Mononuclear cell (primary cell): ENCODE measurements around the gene GRIK2. TPM values are rescaled to one million over a fixed set of nuclear protein-coding genes. Genes with fewer than 3 reads are reported as not detected.

Experiments
- H3K27me3 ChIP-seq: 2 replicates; pipeline ENCODE4 v1.6.0; 2011; ENCODE audit warnings: low read length, control low read depth; ENCODE audit not compliant: insufficient read depth
- H3K4me1 ChIP-seq: 2 replicates; pipeline ENCODE4 v1.5.1; 2011; ENCODE audit warnings: mild to moderate bottlenecking, low read length, control low read depth; ENCODE audit not compliant: insufficient read depth
- H3K4me3 ChIP-seq: 2 replicates; pipeline ENCODE4 v1.5.1; 2011; ENCODE audit warnings: mild to moderate bottlenecking, low read length, moderate library complexity
- H3K9me3 ChIP-seq: 2 replicates; pipeline ENCODE4 v1.5.1; 2011; ENCODE audit warnings: low read depth, mild to moderate bottlenecking, control low read depth, low read length
- total RNA-seq: library from RNA; depleted of rRNA; stranded (reverse); fragments of >200 nt; gene quantifications from one replicate; pipeline ENCODE4 v1.2.3, GENCODE V29; 2012

GRIK2 gene
- total RNA-seq, 1 donor = not detected

DNA sequence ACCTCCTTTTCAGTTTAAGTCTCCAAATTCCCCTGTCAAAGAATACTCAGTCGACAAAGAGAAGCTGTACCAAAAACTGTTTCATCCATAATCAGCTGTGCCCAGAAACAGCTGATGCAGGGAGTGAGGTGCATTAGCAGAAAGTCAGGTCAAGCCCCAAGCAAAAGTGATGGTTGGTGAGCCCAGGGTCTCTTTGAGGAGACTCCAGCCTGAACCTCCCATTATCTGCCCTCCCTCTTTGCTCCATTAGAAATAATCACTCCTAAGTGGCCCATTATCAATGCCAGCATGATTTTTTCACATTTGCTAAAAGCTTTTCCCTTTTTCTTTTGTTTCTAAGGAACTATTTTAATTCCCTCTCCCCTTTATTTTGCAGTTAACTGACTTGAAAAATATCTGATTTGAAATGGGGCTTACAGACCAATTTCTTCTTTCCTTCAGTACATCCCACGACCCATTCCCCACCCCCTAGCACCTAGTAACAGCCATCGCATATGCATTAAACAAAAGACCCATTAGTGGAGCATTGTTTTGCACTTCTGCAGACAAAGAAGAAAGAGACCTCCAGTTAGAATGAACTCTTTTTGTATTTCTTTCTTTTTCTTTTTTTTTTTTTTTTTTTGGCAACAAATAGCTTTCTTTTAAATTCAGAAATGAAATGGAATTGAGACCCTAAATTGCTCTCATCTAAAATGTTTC, 257.0 kb downstream of the GRIK2 start:
- Histone ChIP-seq H3K27me3 (no peaks in the 10 kb centered on the region), H3K4me3 (no peak overlapping the region), H3K9me3 (no peaks in the 10 kb centered on the region), H3K4me1 (no peaks in the 10 kb centered on the region)

DNA sequence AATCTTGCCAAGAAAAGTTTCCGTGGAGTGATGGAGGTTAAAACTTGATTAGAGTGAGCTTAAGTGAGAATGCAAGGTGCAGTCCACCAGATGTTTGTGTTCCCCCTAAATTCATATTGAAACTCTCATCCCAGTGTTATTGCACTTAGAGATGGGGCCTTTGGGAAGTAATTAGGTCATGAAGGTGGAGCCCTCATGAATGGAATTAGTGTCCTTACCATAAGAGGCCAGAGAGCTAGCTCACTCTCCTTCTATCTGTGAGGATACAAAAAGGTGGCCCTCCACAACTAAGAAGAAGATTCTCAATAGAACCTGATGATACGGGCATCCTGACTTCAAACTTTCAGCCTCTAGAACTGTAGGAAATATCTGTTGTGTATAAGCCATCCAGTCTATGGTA, 258.6 kb downstream of the GRIK2 start:
- no peak overlapping the region for H3K4me3 ChIP-seq
- no peaks in the 10 kb centered on the region for H3K27me3 ChIP-seq
- H3K4me1 ChIP-seq = no peaks in the 10 kb centered on the region
- H3K9me3 ChIP-seq = no peaks in the 10 kb centered on the region

DNA sequence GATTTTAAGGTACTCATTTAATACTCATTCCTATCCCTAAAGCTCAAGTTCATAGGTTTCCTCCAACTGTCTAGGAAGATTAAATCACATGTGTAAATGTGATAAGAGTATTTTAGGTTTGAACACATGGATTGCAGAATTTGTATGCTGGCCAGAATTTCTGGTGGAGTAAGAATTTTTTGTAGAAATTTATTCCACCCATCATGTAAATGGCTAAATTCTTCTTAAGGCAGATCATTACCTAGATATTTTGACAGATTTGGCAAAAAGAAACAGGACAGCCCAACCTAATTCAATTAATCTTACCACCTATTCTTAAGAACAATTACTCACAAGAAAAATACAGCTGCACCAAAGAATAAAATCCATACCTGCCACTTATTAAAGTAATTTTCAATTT, 261.6 kb downstream of the GRIK2 start:
- Histone ChIP-seq H3K4me1 (no peaks in the 10 kb centered on the region), H3K9me3 (no peaks in the 10 kb centered on the region), H3K27me3 (no peaks in the 10 kb centered on the region), H3K4me3 (no peak overlapping the region)

DNA sequence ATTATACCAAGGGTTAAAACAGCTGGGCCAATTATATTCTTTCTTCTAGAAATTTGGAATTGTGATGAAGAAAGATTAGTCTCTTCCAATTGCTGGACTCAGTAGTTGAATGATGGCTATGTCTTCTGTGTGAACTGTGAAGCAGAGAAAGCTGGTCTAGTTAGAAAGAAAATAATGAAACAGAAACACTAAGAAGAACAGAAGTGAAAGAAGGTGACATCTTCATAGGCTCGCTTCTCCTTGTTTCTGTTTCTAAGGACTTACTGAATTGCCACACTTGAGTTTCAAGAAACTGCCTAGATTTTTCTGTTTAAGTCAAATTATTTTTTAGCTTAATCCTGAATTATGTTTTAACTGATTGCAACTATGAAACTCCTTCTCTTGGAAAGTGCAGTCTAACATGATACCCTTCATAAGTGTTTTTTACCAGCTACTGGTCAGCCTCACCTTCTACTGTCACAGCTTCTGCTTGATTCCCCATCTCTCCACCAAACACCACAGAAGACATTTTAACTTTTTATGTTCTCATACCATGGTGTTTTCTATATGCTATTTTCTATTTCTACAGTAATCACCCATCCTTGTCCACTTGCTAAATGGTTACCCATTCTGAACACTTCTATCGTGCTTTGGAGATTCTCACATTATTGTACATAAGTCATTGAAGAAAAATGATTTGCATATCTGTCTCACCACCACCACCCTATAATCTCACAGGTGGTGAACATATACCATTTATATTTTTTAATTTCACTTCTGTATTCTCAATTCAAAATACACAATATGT, 268.8 kb downstream of the GRIK2 start:
- Histone ChIP-seq H3K27me3 (no peaks in the 10 kb centered on the region), H3K9me3 (no peaks in the 10 kb centered on the region), H3K4me1 (no peaks in the 10 kb centered on the region), H3K4me3 (no peak overlapping the region)

DNA sequence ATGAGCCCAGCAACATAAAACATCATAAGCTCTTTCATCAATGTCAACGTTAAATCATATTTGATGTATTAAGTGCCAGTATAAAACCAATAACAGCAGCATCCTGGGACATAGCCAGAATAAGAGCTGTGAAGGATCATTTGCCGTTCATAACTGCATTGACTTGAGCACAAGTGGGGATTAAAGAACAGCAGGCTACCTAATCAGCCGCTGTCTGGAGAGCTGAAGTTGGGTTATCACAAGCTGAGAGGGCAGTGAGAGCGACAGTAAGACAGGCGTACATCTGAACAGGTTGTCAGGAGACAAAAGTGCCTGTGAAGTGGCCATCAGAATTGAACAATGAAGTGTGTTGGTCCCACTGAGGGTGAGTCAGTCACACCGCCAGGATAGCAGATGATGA, 269.6 kb downstream of the GRIK2 start:
- Histone ChIP-seq H3K4me1 (no peaks in the 10 kb centered on the region), H3K9me3 (no peaks in the 10 kb centered on the region), H3K4me3 (no peak overlapping the region), H3K27me3 (no peaks in the 10 kb centered on the region)

DNA sequence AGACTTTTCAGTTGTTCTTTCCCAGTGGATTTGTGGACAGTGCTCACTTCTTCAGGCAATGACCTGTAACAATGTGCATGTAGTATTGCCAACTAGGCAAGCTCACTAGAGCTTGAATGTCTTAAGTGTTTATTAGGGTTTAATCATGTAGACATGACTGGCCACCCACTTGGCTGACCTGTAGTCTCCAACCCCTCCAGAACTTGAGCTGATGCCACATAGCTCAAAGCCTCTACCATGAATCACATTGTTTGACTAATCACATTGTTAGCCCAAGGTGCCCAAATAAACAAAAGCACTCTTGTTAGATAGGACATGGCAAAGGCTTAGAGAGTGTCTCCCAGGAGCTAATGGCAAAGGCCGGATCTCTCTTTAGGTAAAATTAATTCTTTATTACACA, 272.7 kb downstream of the GRIK2 start:
- Histone ChIP-seq H3K27me3 (no peaks in the 10 kb centered on the region), H3K4me1 (no peaks in the 10 kb centered on the region), H3K9me3 (no peaks in the 10 kb centered on the region), H3K4me3 (no peak overlapping the region)

DNA sequence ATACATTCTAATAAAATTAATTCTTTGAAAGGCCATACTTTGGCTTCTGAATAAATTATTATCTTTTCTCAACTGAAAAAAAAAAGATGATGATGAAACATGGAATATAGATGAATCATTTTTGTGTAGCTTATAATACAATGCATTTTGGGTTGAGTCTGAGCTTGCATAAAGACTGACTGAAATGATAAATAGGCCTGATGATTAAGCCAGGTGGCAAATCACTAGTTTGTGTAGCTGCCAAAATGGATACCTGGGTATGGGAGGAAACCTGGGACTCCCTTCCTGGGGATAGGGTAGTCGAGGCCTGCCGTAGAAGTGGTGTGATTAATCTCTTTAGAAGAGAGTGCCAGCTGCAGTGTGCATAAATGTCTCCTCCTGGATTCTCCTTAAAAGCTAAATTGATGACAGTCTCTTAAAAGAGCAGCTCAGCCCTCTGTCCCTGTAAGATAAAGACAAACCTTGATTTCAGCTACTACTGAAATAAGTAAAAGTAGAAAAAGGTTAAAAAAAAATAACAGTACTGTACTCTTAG, 275.1 kb downstream of the GRIK2 start:
- Histone ChIP-seq H3K4me3 (no peak overlapping the region), H3K27me3 (no peaks in the 10 kb centered on the region), H3K9me3 (no peaks in the 10 kb centered on the region), H3K4me1 (no peaks in the 10 kb centered on the region)

DNA sequence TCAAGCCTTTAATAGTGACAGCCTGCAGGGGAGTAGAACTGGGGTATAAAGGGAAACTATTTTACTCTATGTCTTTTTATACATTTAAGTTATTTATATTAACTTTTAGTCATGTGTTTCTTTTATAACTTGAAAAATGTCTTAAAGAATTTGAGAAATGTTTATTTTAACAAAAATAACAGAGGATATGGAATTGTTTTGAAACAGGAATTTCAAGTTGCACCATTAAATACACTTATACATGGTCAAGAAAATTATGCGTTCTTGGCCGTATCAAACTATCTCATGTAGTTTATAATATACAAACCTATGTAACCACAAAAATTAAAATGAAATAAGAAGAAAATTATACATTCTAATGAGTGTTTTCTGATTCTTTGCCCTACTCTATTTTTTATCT, 282.7 kb downstream of the GRIK2 start:
- Histone ChIP-seq H3K4me3 (no peak overlapping the region), H3K27me3 (no peaks in the 10 kb centered on the region), H3K4me1 (no peaks in the 10 kb centered on the region), H3K9me3 (no peaks in the 10 kb centered on the region)

DNA sequence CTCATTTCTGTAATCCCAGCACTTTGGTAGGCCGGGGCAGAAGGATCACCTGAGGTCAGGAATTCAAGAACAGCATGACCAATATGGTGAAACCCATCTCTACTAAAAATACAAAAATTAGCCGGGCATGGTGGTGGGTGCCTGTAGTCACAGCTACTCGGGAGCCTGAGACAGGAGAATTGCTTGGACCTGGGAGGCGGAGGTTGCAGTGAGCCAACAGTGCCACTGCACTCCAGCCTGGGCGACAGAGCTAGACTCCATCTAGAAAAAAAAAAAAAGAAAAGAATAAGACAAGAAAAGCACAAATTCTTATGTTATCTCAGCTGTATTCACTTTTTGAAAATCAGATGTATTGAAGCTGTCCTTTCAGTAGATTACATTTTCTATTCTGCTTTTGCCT, 289.4 kb downstream of the GRIK2 start:
- H3K4me3 ChIP-seq = no peak overlapping the region
- H3K4me1 ChIP-seq = no peaks in the 10 kb centered on the region
- H3K9me3 ChIP-seq = no peaks in the 10 kb centered on the region
- H3K27me3 ChIP-seq = no peaks in the 10 kb centered on the region

DNA sequence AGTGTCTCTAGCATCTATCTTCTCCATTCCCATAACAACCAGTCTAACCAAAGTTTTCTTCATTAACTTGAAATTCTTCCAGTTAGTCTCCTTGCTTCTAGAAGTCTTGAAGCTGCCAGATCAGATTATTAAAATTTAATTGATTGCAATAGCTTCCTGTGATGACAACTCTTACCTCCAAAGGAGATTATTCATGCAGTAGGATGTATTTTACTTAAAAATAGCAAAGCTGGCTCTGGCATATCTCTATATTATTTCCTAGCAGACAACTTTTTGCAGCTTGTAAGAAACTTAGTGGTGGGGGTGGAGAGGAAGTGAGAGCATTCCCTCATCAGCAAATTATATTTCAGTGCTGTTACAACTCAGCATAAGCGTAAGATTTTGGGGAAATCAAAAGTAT, 290.4 kb downstream of the GRIK2 start:
- Histone ChIP-seq H3K27me3 (no peaks in the 10 kb centered on the region), H3K4me3 (no peak overlapping the region), H3K4me1 (no peaks in the 10 kb centered on the region), H3K9me3 (no peaks in the 10 kb centered on the region)

DNA sequence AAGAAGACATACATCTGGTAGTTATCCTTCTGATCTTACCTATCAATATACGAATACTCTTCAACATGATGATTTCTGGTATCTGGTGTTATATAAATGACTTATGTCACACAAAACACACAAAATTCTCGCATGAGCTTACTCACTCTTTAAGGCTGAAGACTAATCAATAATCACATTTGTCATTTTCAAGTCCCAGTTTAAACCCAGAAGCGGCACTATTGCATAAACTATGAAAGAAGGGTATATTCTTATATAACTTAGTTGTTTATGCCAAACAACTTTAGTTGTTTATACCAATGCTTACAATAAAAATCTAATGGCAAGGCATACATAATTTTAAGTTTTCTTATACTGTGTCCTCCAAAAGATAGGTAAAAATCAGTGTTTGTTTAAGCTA, 293.1 kb downstream of the GRIK2 start:
- Histone ChIP-seq H3K4me3 (no peak overlapping the region), H3K9me3 (no peaks in the 10 kb centered on the region), H3K27me3 (no peaks in the 10 kb centered on the region), H3K4me1 (no peaks in the 10 kb centered on the region)

DNA sequence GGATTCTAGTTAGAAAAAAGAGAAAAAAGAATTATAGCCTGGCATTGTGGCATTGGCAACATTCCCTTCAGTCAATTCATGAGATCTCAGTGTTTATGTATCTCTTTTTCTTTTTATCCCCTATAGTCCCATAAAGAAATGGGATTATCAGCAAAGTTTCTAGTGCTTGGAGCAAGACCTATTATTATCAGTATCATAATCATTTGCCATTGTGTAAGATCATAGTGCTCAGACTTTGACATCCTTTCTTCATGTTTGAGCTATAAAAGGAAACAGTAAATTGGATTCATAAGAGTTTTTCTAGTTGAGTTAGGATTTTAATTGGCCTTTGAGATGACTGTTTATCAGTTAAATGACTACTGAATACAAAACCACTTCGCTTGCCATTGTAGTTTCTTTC, 295.6 kb downstream of the GRIK2 start:
- Histone ChIP-seq H3K4me1 (no peaks in the 10 kb centered on the region), H3K9me3 (no peaks in the 10 kb centered on the region), H3K4me3 (no peak overlapping the region), H3K27me3 (no peaks in the 10 kb centered on the region)

DNA sequence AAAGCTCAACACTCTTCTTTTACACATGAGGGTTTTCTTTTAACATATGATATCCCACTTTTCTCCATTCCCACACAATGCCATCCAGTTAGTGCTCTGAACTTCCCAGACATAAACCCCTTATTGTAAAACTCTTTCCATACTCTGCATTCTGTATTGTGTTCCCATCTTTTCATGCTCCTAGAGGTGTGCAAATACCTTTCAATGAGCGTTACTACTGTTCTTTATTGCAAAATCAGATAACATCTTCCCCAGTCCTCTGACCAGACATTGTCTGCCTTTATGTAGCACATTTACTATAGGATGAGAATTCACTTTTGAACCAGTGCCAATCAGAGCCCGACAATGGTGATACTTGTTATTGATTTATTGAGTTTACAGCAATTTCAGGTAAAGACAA, 296.2 kb downstream of the GRIK2 start:
- Histone ChIP-seq H3K4me1 (no peaks in the 10 kb centered on the region), H3K27me3 (no peaks in the 10 kb centered on the region), H3K9me3 (no peaks in the 10 kb centered on the region), H3K4me3 (no peak overlapping the region)

DNA sequence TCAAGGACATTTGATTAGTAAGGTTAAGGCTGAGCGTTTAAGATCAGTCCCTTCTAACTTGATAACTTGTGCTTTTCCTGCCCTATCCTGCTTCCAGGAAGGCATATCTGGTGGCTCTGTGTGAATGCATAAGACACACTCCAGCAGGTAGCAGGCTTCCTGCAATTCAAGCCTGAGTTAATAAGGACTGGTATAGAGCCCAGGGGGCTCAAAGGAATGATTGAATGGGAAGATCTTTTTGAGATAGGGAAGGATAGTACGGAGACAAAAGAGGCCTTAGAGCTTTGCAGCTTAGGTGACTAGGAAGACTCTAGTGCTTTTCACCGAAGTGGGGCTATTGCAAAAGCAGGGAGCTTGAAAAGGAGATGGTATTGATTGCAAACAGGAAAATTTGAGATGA, 307.1 kb downstream of the GRIK2 start:
- H3K9me3 ChIP-seq = no peaks in the 10 kb centered on the region
- H3K27me3 ChIP-seq = no peaks in the 10 kb centered on the region
- no peaks in the 10 kb centered on the region for H3K4me1 ChIP-seq
- no peak overlapping the region for H3K4me3 ChIP-seq

DNA sequence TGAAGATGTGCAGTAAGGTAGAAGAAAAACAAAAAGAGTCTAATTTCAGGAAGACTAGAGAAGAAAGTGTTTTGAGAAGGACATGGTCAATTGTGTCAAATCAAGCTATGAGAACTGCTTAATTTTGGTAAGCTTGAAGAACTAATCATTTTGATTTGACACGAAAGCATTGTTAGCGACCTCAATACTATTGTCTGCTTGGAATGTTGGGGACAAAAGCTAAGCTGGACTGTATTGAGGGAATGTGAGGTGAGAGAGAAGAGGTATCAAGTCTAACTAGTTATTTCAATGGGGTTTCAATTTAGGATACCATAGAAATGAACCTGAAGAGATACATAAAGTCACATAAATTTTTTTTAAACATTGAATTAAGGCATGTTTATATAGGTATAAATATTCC, 309.8 kb downstream of the GRIK2 start:
- H3K4me1 ChIP-seq = no peaks in the 10 kb centered on the region
- no peaks in the 10 kb centered on the region for H3K9me3 ChIP-seq
- no peaks in the 10 kb centered on the region for H3K27me3 ChIP-seq
- H3K4me3 ChIP-seq = no peak overlapping the region

DNA sequence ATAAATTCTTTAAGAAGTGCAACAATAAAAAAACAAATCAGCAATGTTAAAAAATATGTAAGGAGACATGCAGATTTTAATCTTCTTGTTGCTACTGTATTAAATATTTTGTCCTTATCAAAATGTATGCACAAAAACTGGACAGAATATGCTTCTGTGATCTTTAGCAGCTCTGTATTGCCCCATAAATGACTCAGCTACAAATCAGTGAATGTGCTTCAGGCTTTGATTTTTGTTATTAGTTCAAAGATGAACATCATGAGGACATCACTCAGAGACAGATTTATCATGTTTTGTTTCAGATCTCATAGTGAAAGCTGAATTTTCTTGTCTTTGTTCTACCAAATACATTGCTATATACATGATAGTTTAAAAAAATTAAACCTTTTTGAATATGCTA, 312.4 kb downstream of the GRIK2 start:
- no peaks in the 10 kb centered on the region for H3K27me3 ChIP-seq
- no peaks in the 10 kb centered on the region for H3K9me3 ChIP-seq
- no peaks in the 10 kb centered on the region for H3K4me1 ChIP-seq
- H3K4me3 ChIP-seq = no peak overlapping the region
